ENCODE data around the gene CRABP2. TPM values are rescaled to one million over a fixed set of nuclear protein-coding genes. Genes with fewer than 3 reads are reported as not detected.

Gene CRABP2
- total RNA-seq, 1 donor from 2014 or later, result 97.7 TPM

DNA sequence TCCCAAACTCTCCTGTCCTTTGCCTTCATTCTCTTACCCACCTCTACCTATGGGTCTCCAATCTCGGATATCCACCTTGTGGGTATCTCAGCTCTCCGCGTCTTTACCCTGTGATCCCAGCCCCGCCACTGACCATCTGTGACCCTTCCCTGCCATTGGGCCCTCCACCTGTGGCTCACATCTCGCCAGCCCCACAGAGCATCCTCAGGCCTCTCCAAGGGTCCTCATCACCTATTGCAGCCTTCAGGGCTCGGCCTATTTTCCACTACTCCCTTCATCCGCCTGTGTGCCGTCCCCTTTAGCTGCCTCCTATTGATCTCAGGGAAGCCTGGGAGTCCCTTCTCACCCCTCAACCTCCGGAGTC, 52.4 kb downstream of the CRABP2 start:
- Histone ChIP-seq H3K4me1 (peaks cover 19% of the 10 kb centered on the region), H3K4me3 (no peak overlapping the region), H3K27ac (no peak overlapping the region), H3K27me3 (no peaks in the 10 kb centered on the region), H3K36me3 (no peaks in the 10 kb centered on the region), H3K9me3 (no peaks in the 10 kb centered on the region)
- TF ChIP-seq, protein P1, sequence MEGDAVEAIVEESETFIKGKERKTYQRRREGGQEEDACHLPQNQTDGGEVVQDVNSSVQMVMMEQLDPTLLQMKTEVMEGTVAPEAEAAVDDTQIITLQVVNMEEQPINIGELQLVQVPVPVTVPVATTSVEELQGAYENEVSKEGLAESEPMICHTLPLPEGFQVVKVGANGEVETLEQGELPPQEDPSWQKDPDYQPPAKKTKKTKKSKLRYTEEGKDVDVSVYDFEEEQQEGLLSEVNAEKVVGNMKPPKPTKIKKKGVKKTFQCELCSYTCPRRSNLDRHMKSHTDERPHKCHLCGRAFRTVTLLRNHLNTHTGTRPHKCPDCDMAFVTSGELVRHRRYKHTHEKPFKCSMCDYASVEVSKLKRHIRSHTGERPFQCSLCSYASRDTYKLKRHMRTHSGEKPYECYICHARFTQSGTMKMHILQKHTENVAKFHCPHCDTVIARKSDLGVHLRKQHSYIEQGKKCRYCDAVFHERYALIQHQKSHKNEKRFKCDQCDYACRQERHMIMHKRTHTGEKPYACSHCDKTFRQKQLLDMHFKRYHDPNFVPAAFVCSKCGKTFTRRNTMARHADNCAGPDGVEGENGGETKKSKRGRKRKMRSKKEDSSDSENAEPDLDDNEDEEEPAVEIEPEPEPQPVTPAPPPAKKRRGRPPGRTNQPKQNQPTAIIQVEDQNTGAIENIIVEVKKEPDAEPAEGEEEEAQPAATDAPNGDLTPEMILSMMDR (IDR thresholded peaks at IDR 0.05), result no peak
- no peak for TF ChIP-seq POLR2A (IDR thresholded peaks at IDR 0.05)
- TF ChIP-seq POLR2AphosphoS5 (IDR thresholded peaks at IDR 0.05; ENCODE audit: insufficient read depth in 1 of 2, low read depth in 1 of 2), result no peak
- intact Hi-C loops (cut with DNase I), result no loop called here
- DNase-seq (ENCODE audit: extremely low spot score in 2 of 2), result no peak

DNA sequence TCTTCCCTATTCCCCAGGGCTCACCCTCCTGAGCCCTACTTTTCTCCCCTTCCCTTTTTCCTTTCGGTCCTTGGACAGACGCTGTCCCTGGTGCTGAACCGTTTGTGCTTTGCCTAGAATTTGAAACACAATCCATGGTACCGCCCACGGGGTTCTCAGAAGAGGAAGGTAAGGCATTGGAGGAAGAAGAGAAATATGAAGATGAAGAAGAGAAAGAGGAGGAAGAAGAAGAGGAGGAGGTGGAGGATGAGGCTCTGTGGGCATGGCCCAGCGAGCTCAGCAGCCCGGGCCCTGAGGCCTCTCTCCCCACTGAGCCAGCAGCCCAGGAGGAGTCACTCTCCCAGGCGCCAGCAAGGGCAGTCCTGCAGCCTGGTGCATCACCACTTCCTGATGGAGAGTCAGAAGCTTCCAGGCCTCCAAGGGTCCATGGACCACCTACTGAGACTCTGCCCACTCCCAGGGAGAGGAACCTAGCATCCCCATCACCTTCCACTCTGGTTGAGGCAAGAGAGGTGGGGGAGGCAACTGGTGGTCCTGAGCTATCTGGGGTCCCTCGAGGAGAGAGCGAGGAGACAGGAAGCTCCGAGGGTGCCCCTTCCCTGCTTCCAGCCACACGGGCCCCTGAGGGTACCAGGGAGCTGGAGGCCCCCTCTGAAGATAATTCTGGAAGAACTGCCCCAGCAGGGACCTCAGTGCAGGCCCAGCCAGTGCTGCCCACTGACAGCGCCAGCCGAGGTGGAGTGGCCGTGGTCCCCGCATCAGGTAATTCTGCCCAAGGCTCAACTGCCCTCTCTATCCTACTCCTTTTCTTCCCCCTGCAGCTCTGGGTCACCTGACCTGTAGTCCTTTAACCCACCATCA, 53.0 kb downstream of the CRABP2 start:
- peaks cover 13% of the 10 kb centered on the region for H3K4me1 ChIP-seq
- H3K27ac ChIP-seq, result no peak overlapping the region
- DNase-seq (ENCODE audit: extremely low spot score in 2 of 2), result no peak
- H3K36me3 ChIP-seq, result no peaks in the 10 kb centered on the region
- intact Hi-C loops (cut with DNase I), result no loop called here
- H3K27me3 ChIP-seq, result no peaks in the 10 kb centered on the region
- H3K9me3 ChIP-seq, result no peaks in the 10 kb centered on the region
- TF ChIP-seq POLR2A (IDR thresholded peaks at IDR 0.05) (no peak), POLR2AphosphoS5 (IDR thresholded peaks at IDR 0.05; ENCODE audit: insufficient read depth in 1 of 2, low read depth in 1 of 2) (no peak)
- TF ChIP-seq, protein P1 (IDR thresholded peaks at IDR 0.05), result no peak
- H3K4me3 ChIP-seq, result no peak overlapping the region

Other genes with a start within 250 kb of the CRABP2 start
- gene MEF2D, start 204.8 kb downstream of the CRABP2 start, total RNA-seq, result 33.9 TPM
- 2.9 TPM for gene IQGAP3, start 133.0 kb downstream of the CRABP2 start, total RNA-seq
- not detected for gene TTC24, start 125.9 kb downstream of the CRABP2 start, total RNA-seq
- gene NAXE, start 113.8 kb downstream of the CRABP2 start, total RNA-seq, result 46.7 TPM
- 25.8 TPM for gene GPATCH4, start 104.1 kb downstream of the CRABP2 start, total RNA-seq
- gene HAPLN2, start 86.2 kb downstream of the CRABP2 start, total RNA-seq, result not detected
- gene BCAN, start 63.5 kb downstream of the CRABP2 start, total RNA-seq, result 2.0 TPM
- 16.0 TPM for gene NES, start 28.2 kb downstream of the CRABP2 start, total RNA-seq
- 17.7 TPM for gene METTL25B, start 22.9 kb upstream of the CRABP2 start, total RNA-seq
- 12.8 TPM for gene ISG20L2, start 23.2 kb upstream of the CRABP2 start, total RNA-seq
- 40.0 TPM for gene MRPL24, start 35.5 kb upstream of the CRABP2 start, total RNA-seq
- gene HDGF, start 46.1 kb upstream of the CRABP2 start, total RNA-seq, result 154 TPM
- gene PRCC, start 62.0 kb upstream of the CRABP2 start, total RNA-seq, result 30.4 TPM
- 4.9 TPM for gene SH2D2A, start 111.3 kb upstream of the CRABP2 start, total RNA-seq
- not detected for gene INSRR, start 153.5 kb upstream of the CRABP2 start, total RNA-seq
- gene NTRK1, start 155.3 kb upstream of the CRABP2 start, total RNA-seq, result 2.9 TPM
- 11.5 TPM for gene PEAR1, start 188.1 kb upstream of the CRABP2 start, total RNA-seq
- gene LRRC71, start 215.0 kb upstream of the CRABP2 start, total RNA-seq, result not detected

Measured in vagina (tissue), 2 donors.